ENCODE results near the gene SH3RF1. TPM values are rescaled to one million over a fixed set of nuclear protein-coding genes. Genes with fewer than 3 reads are reported as not detected.

The SH3RF1 gene
- total RNA-seq, 2 donors from 2014 or later = 37.6 to 68.8 TPM

- Mint-ChIP-seq H3K4me3 (no peak overlapping the region), H3K36me3 (ENCODE audit: low read depth) (peaks cover 2% of the 10 kb centered on the region), H3K27me3 (ENCODE audit: insufficient read depth) (no peaks in the 10 kb centered on the region), H3K4me1 (peaks cover 10% of the 10 kb centered on the region), H3K27ac (no peak overlapping the region), H3K9me3 (no peaks in the 10 kb centered on the region)
- Histone ChIP-seq H3K4me3 (ENCODE audit: low read length) (no peak overlapping the region), H3K36me3 (ENCODE audit: control insufficient read depth, insufficient read depth, low read length) (peaks cover 5% of the 10 kb centered on the region), H3K4me1 (ENCODE audit: control insufficient read depth, insufficient read depth, low read length) (no peaks in the 10 kb centered on the region), H3K9ac (ENCODE audit: extremely low read depth, low read length, poor library complexity, severe bottlenecking) (no peak overlapping the region), H3K27me3 (ENCODE audit: control insufficient read depth, insufficient read depth, low read length, poor library complexity, severe bottlenecking) (no peaks in the 10 kb centered on the region), H3K9me3 (ENCODE audit: control insufficient read depth, low read length) (no peaks in the 10 kb centered on the region), H3K27ac (ENCODE audit: low read depth, low read length) (no peak overlapping the region)
- no peak for TF ChIP-seq CTCF (conservative IDR thresholded peaks at IDR 0.05)
- no peak for DNase-seq
- 85 to 93% methylated on average over 2 of the region's 2 CpGs for WGBS, 2 experiments (ENCODE audit: insufficient coverage in 1 of 2, insufficient read length in 1 of 2)
Observed at GRCh38 chr4:169167957-169168858, 102.5 kb downstream of the SH3RF1 start.

DNA sequence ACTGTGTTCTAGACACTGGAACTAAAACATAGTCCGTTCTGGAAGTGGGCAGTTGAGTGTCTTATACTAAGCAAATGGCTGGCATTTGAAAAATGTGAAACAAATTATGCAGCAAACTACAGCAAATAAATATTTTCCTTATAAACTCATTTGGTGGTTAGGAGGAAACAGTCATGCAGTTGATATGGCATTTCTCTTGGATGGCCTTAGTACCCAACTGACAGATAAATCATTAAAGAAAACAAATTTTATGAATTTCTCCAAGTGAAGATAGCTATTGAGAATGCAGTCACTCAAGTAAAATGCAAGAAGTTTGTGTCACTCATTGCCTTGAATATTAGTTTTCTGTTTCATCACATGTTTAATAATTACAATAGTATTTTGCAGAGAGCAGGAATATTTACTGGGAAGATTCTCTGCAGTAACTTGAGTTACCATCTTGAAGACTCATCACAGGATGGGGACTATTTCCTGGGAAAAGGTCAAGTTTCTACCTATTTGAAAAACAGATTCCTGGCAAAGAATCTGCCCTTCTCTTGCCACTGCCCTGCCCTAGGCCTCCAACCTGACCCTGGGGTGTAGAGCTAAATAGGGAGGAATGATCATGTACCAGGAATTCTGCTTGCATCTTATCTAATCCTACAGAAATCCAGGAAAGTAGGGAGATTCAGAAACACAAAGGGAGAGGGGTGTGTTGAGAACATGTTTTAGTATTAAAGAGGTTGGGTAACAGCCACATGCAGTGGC lies 105.9 kb downstream of the SH3RF1 start:
- H3K4me3 Mint-ChIP-seq = no peak overlapping the region
- no peaks in the 10 kb centered on the region for H3K36me3 Mint-ChIP-seq (ENCODE audit: low read depth)
- no peaks in the 10 kb centered on the region for H3K9me3 Mint-ChIP-seq
- Histone ChIP-seq H3K36me3 (ENCODE audit: control insufficient read depth, insufficient read depth, low read length) (peaks cover 2% of the 10 kb centered on the region), H3K4me1 (ENCODE audit: control insufficient read depth, insufficient read depth, low read length) (no peaks in the 10 kb centered on the region), H3K27ac (ENCODE audit: low read depth, low read length) (no peak overlapping the region), H3K4me3 (ENCODE audit: low read length) (no peak overlapping the region), H3K9me3 (ENCODE audit: control insufficient read depth, low read length) (no peaks in the 10 kb centered on the region), H3K9ac (ENCODE audit: extremely low read depth, low read length, poor library complexity, severe bottlenecking) (no peak overlapping the region), H3K27me3 (ENCODE audit: control insufficient read depth, insufficient read depth, low read length, poor library complexity, severe bottlenecking) (no peaks in the 10 kb centered on the region)
- DNase-seq = no peak
- H3K4me1 Mint-ChIP-seq = peaks cover 13% of the 10 kb centered on the region
- TF ChIP-seq CTCF (conservative IDR thresholded peaks at IDR 0.05) = no peak
- 100% methylated on average over 1 of the region's 1 CpG; no CpG with 5 or more reads in 1 of the 2 experiments for WGBS, 2 experiments (ENCODE audit: insufficient coverage in 1 of 2, insufficient read length in 1 of 2)
- peak overlapping the region; percentile 27 for H3K27ac Mint-ChIP-seq
- H3K27me3 Mint-ChIP-seq (ENCODE audit: insufficient read depth) = no peaks in the 10 kb centered on the region

DNA sequence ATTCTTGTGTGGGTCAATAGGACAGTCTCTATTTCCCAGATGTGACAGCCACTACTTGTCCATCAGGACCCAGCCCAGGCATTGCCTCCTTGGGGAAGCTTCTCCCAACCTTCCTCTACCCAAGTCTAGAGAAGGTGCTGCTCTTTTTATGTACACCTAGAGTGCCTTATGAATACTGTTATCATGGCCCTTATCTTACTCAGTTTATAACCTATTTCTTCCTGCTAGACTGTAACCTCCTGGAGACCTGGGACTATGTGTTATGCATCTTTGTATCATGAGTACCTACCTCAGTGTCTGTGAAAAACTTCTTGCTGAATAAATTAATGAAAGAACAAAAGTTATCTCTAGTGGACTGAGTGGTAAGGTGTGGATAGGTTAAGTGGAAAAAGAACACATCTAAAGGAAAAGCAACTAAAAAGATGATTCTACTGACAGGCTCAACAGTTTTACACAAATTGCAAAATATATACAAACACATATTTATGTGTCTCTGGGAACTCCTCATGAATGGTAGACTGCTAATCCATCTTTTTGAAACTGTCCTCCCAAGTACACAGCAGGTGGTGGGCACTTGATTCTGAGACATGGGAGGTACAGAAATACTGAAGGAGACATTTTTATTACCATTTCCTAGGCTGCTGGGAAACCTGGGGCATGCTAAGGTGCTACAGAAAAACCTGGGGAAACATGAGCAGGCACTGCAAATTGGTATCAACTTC lies 106.6 kb downstream of the SH3RF1 start:
- peaks cover 13% of the 10 kb centered on the region for H3K4me1 Mint-ChIP-seq
- no peak for DNase-seq
- no peaks in the 10 kb centered on the region for H3K4me1 ChIP-seq (ENCODE audit: control insufficient read depth, insufficient read depth, low read length)
- no peaks in the 10 kb centered on the region for H3K36me3 Mint-ChIP-seq (ENCODE audit: low read depth)
- no peaks in the 10 kb centered on the region for H3K27me3 Mint-ChIP-seq (ENCODE audit: insufficient read depth)
- H3K9me3 Mint-ChIP-seq = no peaks in the 10 kb centered on the region
- no peak overlapping the region for H3K27ac ChIP-seq (ENCODE audit: low read depth, low read length)
- H3K27ac Mint-ChIP-seq = no peak overlapping the region
- no peak overlapping the region for H3K4me3 Mint-ChIP-seq
- no peak for TF ChIP-seq CTCF (conservative IDR thresholded peaks at IDR 0.05)
- H3K4me3 ChIP-seq (ENCODE audit: low read length) = no peak overlapping the region
- no peak overlapping the region for H3K9ac ChIP-seq (ENCODE audit: extremely low read depth, low read length, poor library complexity, severe bottlenecking)
- H3K9me3 ChIP-seq (ENCODE audit: control insufficient read depth, low read length) = no peaks in the 10 kb centered on the region
- H3K36me3 ChIP-seq (ENCODE audit: control insufficient read depth, insufficient read depth, low read length) = no peaks in the 10 kb centered on the region
- no peaks in the 10 kb centered on the region for H3K27me3 ChIP-seq (ENCODE audit: control insufficient read depth, insufficient read depth, low read length, poor library complexity, severe bottlenecking)

Measured in endodermal cell (in vitro differentiated cells).